Suprapubic skin (tissue), 4 donors: Measurements from ENCODE around the gene IQGAP3. TPM values are rescaled to one million over a fixed set of nuclear protein-coding genes. Genes with fewer than 3 reads are reported as not detected.

Experiments
- DNase-seq, 2 donors: peaks; one replicate each; pipeline ENCODE4 v3.0.0-alpha.2; 2019; ENCODE audit warnings: low spot score in 2 of 2
- H3K27ac ChIP-seq: fragments of 200-600 bp; sonication (generic); one replicate; pipeline ENCODE4 v1.5.1; 2019
- H3K27me3 ChIP-seq: fragments of 200-600 bp; sonication (generic); one replicate; pipeline ENCODE4 v1.5.1; 2019
- H3K36me3 ChIP-seq: fragments of 200-600 bp; sonication (generic); one replicate; pipeline ENCODE4 v1.5.1; 2019
- H3K4me1 ChIP-seq: fragments of 200-600 bp; sonication (generic); one replicate; pipeline ENCODE4 v1.5.1; 2019
- H3K4me3 ChIP-seq: fragments of 200-600 bp; sonication (generic); one replicate; pipeline ENCODE4 v1.5.1; 2019; ENCODE audit warnings: mild to moderate bottlenecking
- H3K9me3 ChIP-seq: fragments of 200-600 bp; sonication (generic); one replicate; pipeline ENCODE4 v1.5.1; 2019
- CTCF ChIP-seq, 2 donors: fragments of 200-600 bp in 1 of 2; fragments of 450-650 bp in 1 of 2; sonication (generic) in 1 of 2; IDR thresholded peaks; one replicate each; pipeline ENCODE4 v1.5.1; 2016 to 2019; ENCODE audit warnings: antibody characterized with exemption in 2 of 2, mild to moderate bottlenecking in 1 of 2, moderate library complexity in 1 of 2
- EP300 ChIP-seq: sonication (generic); formaldehyde crosslinking; IDR thresholded peaks from one replicate; pipeline ENCODE4 v1.6.1; 2017; ENCODE audit warnings: antibody characterized with exemption
- POLR2A ChIP-seq, 2 donors: fragments of 450-650 bp; IDR thresholded peaks; one replicate each; pipeline ENCODE4 v1.6.1; 2017; ENCODE audit warnings: antibody characterized with exemption in 2 of 2, mild to moderate bottlenecking in 2 of 2, moderate library complexity in 2 of 2
- POLR2AphosphoS5 ChIP-seq, 3 donors: sonication (generic); formaldehyde crosslinking; IDR thresholded peaks; one replicate each; pipeline ENCODE4 v1.6.1; 2017; ENCODE audit warnings: antibody characterized with exemption in 3 of 3
- WGBS: methylation state at CpG from one replicate; pipeline ENCODE4 v1.1.5; 2018; 5-methylcytosine and 5-hydroxymethylcytosine counted together
- total RNA-seq, 4 donors: library from RNA; depleted of rRNA; stranded (reverse); fragments of >200 nt; gene quantifications; one replicate each; pipeline ENCODE4 v1.1.0, GENCODE V29; 2016

Gene IQGAP3
- total RNA-seq, 4 donors from 2014 or later, result 2.2 to 5.7 (median 4.5) TPM

GRCh38 chr1:156593661-156593989, 21.3 kb upstream of the IQGAP3 start:
- no peaks in the 10 kb centered on the region for H3K27me3 ChIP-seq
- peaks cover 16% of the 10 kb centered on the region for H3K4me1 ChIP-seq
- H3K27ac ChIP-seq, result no peak overlapping the region
- H3K4me3 ChIP-seq, result no peak overlapping the region
- TF ChIP-seq POLR2A (IDR thresholded peaks at IDR 0.05) (no peak), CTCF (IDR thresholded peaks at IDR 0.05) (no peak), POLR2AphosphoS5 (IDR thresholded peaks at IDR 0.05) (no peak), EP300 (no peak)
- no peaks in the 10 kb centered on the region for H3K9me3 ChIP-seq
- peaks cover 54% of the 10 kb centered on the region for H3K36me3 ChIP-seq
- no peak for DNase-seq
- WGBS, result 79% methylated on average over 7 of the region's 8 CpGs

- no peak overlapping the region for H3K27ac ChIP-seq
- 73% methylated on average over 8 of the region's 8 CpGs for WGBS
- DNase-seq, result no peak
- TF ChIP-seq POLR2A (IDR thresholded peaks at IDR 0.05) (no peak), CTCF (IDR thresholded peaks at IDR 0.05) (no peak), EP300 (no peak), POLR2AphosphoS5 (IDR thresholded peaks at IDR 0.05) (no peak)
- peaks cover 49% of the 10 kb centered on the region for H3K36me3 ChIP-seq
- H3K9me3 ChIP-seq, result no peaks in the 10 kb centered on the region
- no peak overlapping the region for H3K4me3 ChIP-seq
- H3K4me1 ChIP-seq, result peaks cover 16% of the 10 kb centered on the region
- no peaks in the 10 kb centered on the region for H3K27me3 ChIP-seq
Observed at GRCh38 chr1:156592910-156593660, 20.7 kb upstream of the IQGAP3 start.

GRCh38 chr1:156592158-156592909, 20.0 kb upstream of the IQGAP3 start:
- H3K27ac ChIP-seq, result peak overlapping the region; percentile 80
- H3K4me3 ChIP-seq, result peak overlapping the region; percentile 57
- WGBS, result 54% methylated on average over 11 of the region's 16 CpGs
- H3K9me3 ChIP-seq, result no peaks in the 10 kb centered on the region
- H3K27me3 ChIP-seq, result no peaks in the 10 kb centered on the region
- H3K36me3 ChIP-seq, result peaks cover 41% of the 10 kb centered on the region
- TF ChIP-seq EP300 (no peak), CTCF (IDR thresholded peaks at IDR 0.05) (no peak), POLR2A (IDR thresholded peaks at IDR 0.05) (no peak), POLR2AphosphoS5 (IDR thresholded peaks at IDR 0.05) (no peak)
- peaks cover 16% of the 10 kb centered on the region for H3K4me1 ChIP-seq
- no peak for DNase-seq

- Histone ChIP-seq H3K27ac (peak within 1 kb of the TSS; percentile 80), H3K36me3 (peaks cover 34% of the 10 kb centered on the region), H3K4me1 (peaks cover 16% of the 10 kb centered on the region), H3K9me3 (no peaks in the 10 kb centered on the region), H3K27me3 (no peaks in the 10 kb centered on the region), H3K4me3 (peak within 1 kb of the TSS; percentile 57)
- WGBS, result 1% methylated on average over 29 of the region's 60 CpGs
- DNase-seq, result peak in 1 of 2 donors; percentile 77
- TF ChIP-seq CTCF (IDR thresholded peaks at IDR 0.05), result no peak
- TF ChIP-seq POLR2A (IDR thresholded peaks at IDR 0.05), result peak in 1 of 2 donors; percentile 61
- peak in 1 of 3 donors; percentile 13 for TF ChIP-seq POLR2AphosphoS5 (IDR thresholded peaks at IDR 0.05)
- TF ChIP-seq EP300, result no peak
Observed at GRCh38 chr1:156591432-156592157, 19.2 kb upstream of the IQGAP3 start, which contains the start of gene NAXE. NAXE (plus strand) TSS chr1:156591776; CDS start chr1:156591805, 29 bp downstream.

- Histone ChIP-seq H3K27me3 (no peaks in the 10 kb centered on the region), H3K4me1 (peaks cover 16% of the 10 kb centered on the region), H3K36me3 (peaks cover 29% of the 10 kb centered on the region), H3K9me3 (no peaks in the 10 kb centered on the region), H3K27ac (peak overlapping the region; percentile 80), H3K4me3 (peak overlapping the region; percentile 57)
- DNase-seq, result no peak
- WGBS, result 15% methylated on average over 6 of the region's 6 CpGs
- TF ChIP-seq POLR2A (IDR thresholded peaks at IDR 0.05) (no peak), EP300 (no peak), CTCF (IDR thresholded peaks at IDR 0.05) (no peak), POLR2AphosphoS5 (IDR thresholded peaks at IDR 0.05) (no peak)
Observed at GRCh38 chr1:156591181-156591431, 18.7 kb upstream of the IQGAP3 start.
